Fibroblast of lung (primary cell): ENCODE measurements around the gene ETFRF1. TPM values are rescaled to one million over a fixed set of nuclear protein-coding genes. Genes with fewer than 3 reads are reported as not detected.

Experiments used
- DNase-seq, 2 donors: peaks; one replicate each; pipeline versions ENCODE4 v3.0.0 to v3.0.0-alpha.2; 2010; ENCODE audit warnings: low read depth in 2 of 2
- H2AFZ ChIP-seq: 2 replicates; pipeline ENCODE4 v1.5.1; 2012; ENCODE audit warnings: low read length, control low read depth, inconsistent platforms
- H3K27ac ChIP-seq: 2 replicates; pipeline ENCODE4 v1.5.1; 2011; ENCODE audit warnings: low read length, control low read depth; ENCODE audit not compliant: insufficient read depth
- H3K27me3 ChIP-seq: 2 replicates; pipeline ENCODE4 v1.5.1; 2011; ENCODE audit warnings: mild to moderate bottlenecking, low read length; ENCODE audit not compliant: control insufficient read depth, insufficient read depth
- H3K36me3 ChIP-seq: 2 replicates; pipeline ENCODE4 v1.5.1; 2011; ENCODE audit warnings: low read length; ENCODE audit not compliant: control insufficient read depth, insufficient read depth
- H3K4me1 ChIP-seq: 2 replicates; pipeline ENCODE4 v1.5.1; 2011; ENCODE audit warnings: low read length; ENCODE audit not compliant: control insufficient read depth, insufficient read depth; ENCODE audit errors: extremely low read depth
- H3K4me2 ChIP-seq: 2 replicates; pipeline ENCODE4 v1.5.1; 2011; ENCODE audit warnings: low read length, control low read depth; ENCODE audit not compliant: insufficient read depth; ENCODE audit errors: extremely low read depth
- H3K4me3 ChIP-seq, 4 experiments: fragments of 200-600 bp in 1 of 4; sonication (generic) in 1 of 4; replicated peaks in 1 of 4; 2 replicates each; pipeline ENCODE4 v1.5.1; 2011 to 2016; ENCODE audit warnings: low read length in 4 of 4, low read depth in 3 of 4, mild to moderate bottlenecking in 3 of 4, control low read depth in 2 of 4, inconsistent platforms in 1 of 4, mixed read lengths in 1 of 4; ENCODE audit not compliant: insufficient read depth in 1 of 4; ENCODE audit errors: control extremely low read depth in 1 of 4
- H3K79me2 ChIP-seq: 2 replicates; pipeline ENCODE4 v1.5.1; 2012; ENCODE audit warnings: mild to moderate bottlenecking, low read length, inconsistent platforms; ENCODE audit not compliant: control insufficient read depth, insufficient read depth
- H3K9ac ChIP-seq: 2 replicates; pipeline ENCODE4 v1.5.1; 2011; ENCODE audit warnings: mild to moderate bottlenecking, low read length, control low read depth; ENCODE audit not compliant: insufficient read depth
- H3K9me3 ChIP-seq: 2 replicates; pipeline ENCODE4 v1.5.1; 2012; ENCODE audit warnings: low read depth, low read length; ENCODE audit not compliant: control insufficient read depth, insufficient read depth
- H4K20me1 ChIP-seq: 2 replicates; pipeline ENCODE4 v1.5.1; 2011; ENCODE audit warnings: low read length; ENCODE audit not compliant: control insufficient read depth, insufficient read depth; ENCODE audit errors: extremely low read depth
- CTCF ChIP-seq, 2 donors: IDR thresholded peaks in 1 of 2; conservative IDR thresholded peaks in 1 of 2; 1 replicate in 1 of 2; 2 replicates in 1 of 2; pipeline ENCODE4 v1.5.1; 2011 to 2012; ENCODE audit warnings: low read length in 2 of 2, control low read depth in 1 of 2, inconsistent platforms in 1 of 2, low read depth in 1 of 2, mild to moderate bottlenecking in 1 of 2
- EZH2 ChIP-seq: IDR thresholded peaks from 2 replicates; pipeline ENCODE4 v1.5.1; 2012; ENCODE audit warnings: low read length, control low read depth, mild to moderate bottlenecking; ENCODE audit errors: missing control alignments
- polyA plus RNA-seq, 2 donors: library from polyadenylated mRNA; depleted of rRNA in 1 of 2; stranded (reverse) in 1 of 2; unstranded in 1 of 2; fragments of >200 nt; gene quantifications; 2 replicates each; pipeline ENCODE4 v1.2.1, GENCODE V29; 2011 to 2012; ENCODE audit warnings: missing spikeins in 1 of 2
- total RNA-seq: library from RNA; depleted of rRNA; stranded (reverse); fragments of >200 nt; gene quantifications from 2 replicates; pipeline ENCODE4 v1.2.1, GENCODE V29; 2014

ETFRF1 gene
- total and polyA plus RNA-seq, 2 donors (not counting 1 experiment from before 2014, with no cell fraction given) = 17.3 to 28.0 TPM

GRCh38 chr12:25152055-25152454, 43.0 kb upstream of the ETFRF1 start:
- TF ChIP-seq EZH2 = no peak
- no peak for TF ChIP-seq CTCF (conservative IDR thresholded peaks at IDR 0.05 in 1 of 2, IDR thresholded peaks at IDR 0.05 in 1 of 2; ENCODE audit: low read depth in 1 of 2, low read length in 2 of 2)
- H3K4me1 ChIP-seq = peaks cover 9% of the 10 kb centered on the region
- no peak overlapping the region for H3K9ac ChIP-seq
- H3K9me3 ChIP-seq = no peaks in the 10 kb centered on the region
- H4K20me1 ChIP-seq = no peaks in the 10 kb centered on the region
- H3K36me3 ChIP-seq = no peaks in the 10 kb centered on the region
- H3K27ac ChIP-seq = peak overlapping the region; percentile 69
- no peak for DNase-seq
- H3K4me3 ChIP-seq = no peak overlapping the region
- H3K4me2 ChIP-seq = no peak overlapping the region
- H2AFZ ChIP-seq = no peak overlapping the region
- no peaks in the 10 kb centered on the region for H3K79me2 ChIP-seq
- no peaks in the 10 kb centered on the region for H3K27me3 ChIP-seq

- H2AFZ ChIP-seq = peak overlapping the region; percentile 24
Observed at GRCh38 chr12:25155022-25155576, 39.9 kb upstream of the ETFRF1 start.

GRCh38 chr12:25156061-25156460, 39.0 kb upstream of the ETFRF1 start:
- Histone ChIP-seq H3K27me3 (no peaks in the 10 kb centered on the region), H3K27ac (no peak overlapping the region), H3K36me3 (no peaks in the 10 kb centered on the region), H2AFZ (no peak overlapping the region), H3K4me1 (peaks cover 7% of the 10 kb centered on the region), H3K79me2 (no peaks in the 10 kb centered on the region), H3K4me2 (no peak overlapping the region), H4K20me1 (no peaks in the 10 kb centered on the region), H3K9ac (no peak overlapping the region), H3K9me3 (no peaks in the 10 kb centered on the region), H3K4me3 (no peak overlapping the region)
- TF ChIP-seq CTCF (conservative IDR thresholded peaks at IDR 0.05 in 1 of 2, IDR thresholded peaks at IDR 0.05 in 1 of 2; ENCODE audit: low read depth in 1 of 2, low read length in 2 of 2) (no peak), EZH2 (no peak)
- peak in 1 of 2 donors; percentile 17 for DNase-seq

More at GRCh38 chr12:25155022-25155576, 39.9 kb upstream of the ETFRF1 start:
- Histone ChIP-seq H3K79me2 (no peaks in the 10 kb centered on the region), H3K9ac (no peak overlapping the region), H3K4me3 (no peak overlapping the region), H4K20me1 (no peaks in the 10 kb centered on the region), H3K4me2 (peak overlapping the region; percentile 62), H3K4me1 (peaks cover 9% of the 10 kb centered on the region), H3K27ac (peak overlapping the region; percentile 8), H3K27me3 (no peaks in the 10 kb centered on the region), H3K9me3 (no peaks in the 10 kb centered on the region), H3K36me3 (no peaks in the 10 kb centered on the region)
- DNase-seq = peak; percentile 33 to 91
- TF ChIP-seq CTCF (conservative IDR thresholded peaks at IDR 0.05 in 1 of 2, IDR thresholded peaks at IDR 0.05 in 1 of 2; ENCODE audit: low read depth in 1 of 2, low read length in 2 of 2) = peak; percentile 32 to 67
- no peak for TF ChIP-seq EZH2
